Stimulated activated CD8-positive, alpha-beta memory T cell treated with anti-CD3 and anti-CD28 coated beads, Interleukin-15, amount 100 ng/mL, for 48 hours (primary cell): ENCODE measurements around the gene PLLP.

Experiments
- DNase-seq, 2 donors: peaks; one replicate each; pipeline ENCODE4 v3.0.0-alpha.2; 2020; ENCODE audit warnings: low read depth in 2 of 2

Gene PLLP

GRCh38 chr16:57284209-57284951, at the start of gene PLLP:
TSS of gene PLLP (minus strand) at chr16:57284672. CDS start at chr16:57284540, 132 bp downstream.
- no peak for DNase-seq

GRCh38 chr16:57333402-57333801, 48.9 kb upstream of the PLLP start:
- DNase-seq, result no peak

- DNase-seq, result no peak
These were observed 46.9 kb upstream of the PLLP start for GRCh38 chr16:57331355-57331754.

- DNase-seq, result no peak
These were observed 45.4 kb upstream of the PLLP start for GRCh38 chr16:57329718-57330327.

GRCh38 chr16:57325458-57325857, 41.0 kb upstream of the PLLP start:
- DNase-seq, result no peak

GRCh38 chr16:57324749-57325148, 40.3 kb upstream of the PLLP start:
- no peak for DNase-seq

- no peak for DNase-seq
These were observed 35.2 kb upstream of the PLLP start for GRCh38 chr16:57319646-57320045.

- no peak for DNase-seq
These were observed 33.9 kb upstream of the PLLP start for GRCh38 chr16:57318240-57318970.

DNA sequence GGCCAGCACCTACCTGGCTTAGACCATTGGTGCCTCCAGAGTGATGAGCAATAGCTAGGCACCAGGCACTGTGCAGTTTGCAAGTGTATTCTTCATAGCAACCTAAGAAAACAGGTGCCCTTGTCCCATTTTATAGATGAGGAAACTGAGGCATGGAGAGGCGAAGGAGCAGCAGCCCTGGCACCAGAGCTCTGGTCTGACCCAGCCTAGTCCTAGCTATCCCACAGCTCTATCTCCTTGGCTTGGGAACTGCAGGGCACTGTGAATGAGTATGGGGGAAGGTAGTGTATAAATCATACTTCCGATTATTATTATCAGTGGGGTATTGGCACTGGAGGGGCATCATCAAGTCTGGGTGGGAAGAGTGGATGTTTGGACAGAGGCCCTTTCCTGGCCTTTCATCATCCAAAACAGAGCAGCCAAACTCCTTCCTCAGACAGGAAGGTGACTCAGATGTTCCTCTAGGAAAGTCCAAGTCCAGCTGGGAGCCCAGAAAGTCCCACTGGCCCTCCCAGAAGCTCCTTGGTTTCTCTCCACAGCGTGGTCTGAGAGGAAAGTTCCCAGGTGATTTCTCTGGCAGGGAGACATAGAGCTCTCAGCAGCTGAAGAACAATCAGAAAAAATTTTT, 32.0 kb upstream of the PLLP start:
- no peak for DNase-seq

DNA sequence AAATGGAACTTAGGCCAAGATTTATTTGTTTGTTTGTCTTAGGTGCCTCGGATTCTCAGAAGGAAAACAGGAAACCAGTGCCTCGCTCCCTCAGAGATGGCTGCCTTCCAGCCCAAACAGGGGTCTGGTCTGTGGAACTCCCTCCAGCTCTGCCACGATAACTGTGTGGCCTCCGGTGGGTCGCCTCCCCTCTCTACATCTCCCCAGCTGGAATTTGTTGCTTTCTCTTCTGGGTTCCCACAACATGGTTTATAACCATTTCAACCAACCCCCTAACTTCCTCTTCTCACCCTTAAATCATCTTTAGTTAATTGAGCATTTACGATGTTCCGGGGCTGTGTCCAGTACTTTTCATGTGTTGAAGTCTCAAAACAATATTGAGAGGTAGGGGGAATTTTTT, 30.9 kb upstream of the PLLP start:
- no peak for DNase-seq

- no peak for DNase-seq
These were observed 29.8 kb upstream of the PLLP start for GRCh38 chr16:57314161-57314785.

GRCh38 chr16:57313509-57313908, 29.0 kb upstream of the PLLP start:
- DNase-seq, result no peak

DNA sequence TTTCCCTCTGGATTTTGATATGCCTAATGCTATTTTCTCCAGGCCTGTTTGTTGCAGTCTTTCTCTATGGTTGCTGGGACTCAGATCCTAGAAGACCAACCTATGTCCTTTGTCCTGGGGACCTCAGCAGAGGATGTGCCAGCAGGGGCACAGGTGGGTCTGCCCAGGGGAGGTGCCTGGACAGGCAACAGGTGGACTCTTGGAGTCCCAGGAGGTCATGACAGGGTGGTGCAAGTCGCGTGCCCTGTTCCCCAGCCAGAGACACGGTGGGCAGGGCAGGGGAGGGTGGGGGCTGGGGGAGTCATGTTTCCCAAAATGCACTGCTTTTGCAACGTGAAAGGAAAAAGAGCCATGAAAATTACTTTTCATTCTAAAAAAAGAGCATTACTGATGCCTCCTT, 26.3 kb upstream of the PLLP start:
- DNase-seq, result no peak

GRCh38 chr16:57308041-57308440, 23.6 kb upstream of the PLLP start:
- no peak for DNase-seq

- DNase-seq, result no peak
These were observed 22.9 kb upstream of the PLLP start for GRCh38 chr16:57307365-57307764.

DNA sequence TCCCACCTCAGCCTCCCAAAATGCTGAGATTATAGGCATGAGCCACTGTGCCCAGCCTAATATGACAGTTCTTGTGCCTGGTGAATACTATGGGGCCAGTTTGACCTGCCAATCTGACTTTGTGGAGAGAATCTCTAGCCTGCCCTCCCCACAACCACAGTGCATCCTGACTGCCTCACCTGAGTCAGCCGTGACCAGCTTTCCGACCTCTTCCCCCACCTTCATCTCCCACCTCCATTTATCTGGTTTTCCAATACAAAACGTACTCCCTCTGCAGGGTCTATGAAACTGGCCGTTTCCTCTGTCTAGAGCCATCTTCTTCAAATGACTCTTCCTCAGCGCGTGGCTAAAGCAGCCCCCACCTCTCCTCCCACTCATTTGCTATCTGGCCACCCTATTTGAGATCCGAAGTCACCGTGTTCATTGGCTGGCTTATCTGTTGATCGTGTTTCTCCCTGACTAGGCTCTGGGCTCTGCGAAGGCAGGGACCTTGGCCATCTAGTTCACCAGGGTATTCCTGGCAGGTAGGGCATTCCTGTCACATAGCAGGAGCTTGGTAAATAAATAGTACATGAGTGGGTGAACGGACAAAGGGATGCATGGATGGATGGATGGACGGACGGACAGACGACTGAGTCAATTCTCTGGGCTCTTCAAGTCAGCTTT, 22.3 kb upstream of the PLLP start:
- DNase-seq, result no peak

GRCh38 chr16:57305159-57305811, 20.8 kb upstream of the PLLP start:
- no peak for DNase-seq

DNA sequence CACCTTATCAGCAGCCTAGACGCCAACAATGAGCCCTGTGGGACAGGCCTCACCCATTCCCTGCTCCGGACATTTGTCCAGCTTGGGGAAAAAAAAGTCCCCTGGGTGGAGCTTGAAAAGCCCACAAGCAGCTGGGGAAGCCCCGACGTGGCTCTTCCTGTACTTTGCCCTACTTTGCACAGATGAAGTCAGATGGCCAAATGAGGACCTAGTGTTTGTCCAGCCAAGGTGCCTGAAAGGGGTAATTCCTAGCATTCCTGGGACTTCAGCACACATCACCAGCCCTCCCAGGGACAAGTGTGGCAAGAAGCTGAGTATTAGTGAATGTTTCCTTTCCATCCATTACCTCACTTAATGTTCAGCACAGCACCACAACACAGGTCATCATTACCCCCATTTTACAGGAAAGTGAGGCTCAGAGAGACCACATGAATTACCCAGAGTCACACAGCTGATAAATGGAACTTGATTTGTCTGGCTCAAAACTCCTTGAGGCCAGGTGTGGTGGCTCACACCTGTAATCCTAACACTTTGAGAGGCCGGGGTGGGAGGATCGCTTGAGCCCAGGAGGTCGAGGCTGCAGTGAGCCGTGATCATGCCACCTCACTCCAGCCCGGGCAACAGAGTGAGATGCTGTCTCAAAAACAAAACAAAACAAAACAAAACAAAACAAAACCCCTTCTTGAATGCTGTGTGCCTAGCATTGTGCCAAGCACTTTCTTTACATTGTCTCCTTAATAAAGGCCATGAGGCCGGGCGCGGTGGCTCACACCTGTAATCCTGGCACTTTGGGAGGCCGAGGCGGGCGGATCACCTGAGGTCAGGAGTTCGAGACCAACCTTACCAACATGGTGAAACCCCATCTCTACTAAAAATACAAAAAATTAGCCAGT, 19.9 kb upstream of the PLLP start:
- DNase-seq, result no peak

DNA sequence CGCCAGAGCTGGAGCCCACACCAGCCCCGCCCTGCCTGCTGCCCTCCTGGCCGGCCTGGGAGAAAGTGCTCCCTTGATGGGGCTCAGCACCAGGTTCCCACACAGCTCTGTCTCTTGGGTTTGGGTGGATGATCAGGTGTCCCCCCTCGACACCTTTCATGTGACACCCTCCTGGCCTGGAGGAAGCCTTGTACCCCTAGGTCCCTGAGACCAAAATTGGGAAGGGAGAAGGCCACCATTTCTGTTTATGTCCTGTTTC, 19.4 kb upstream of the PLLP start:
- DNase-seq, result no peak
